Embryonic facial prominence (tissue), 1 donor: ENCODE data around the gene TECPR1.
"Not testable (repeated sequence)": the region's sequence is repeated elsewhere in the genome, so short reads cannot be mapped to it uniquely, and the experiment has no call there.

Experiments
- DNase-seq: peaks from one replicate; pipeline ENCODE4 v3.0.0-alpha.2; 2016; ENCODE audit errors: extremely low spot score

Gene TECPR1

GRCh38 chr7:98224701-98225181 lies 27.3 kb downstream of the TECPR1 start:
- no peak for DNase-seq

GRCh38 chr7:98223898-98224700 lies 27.9 kb downstream of the TECPR1 start:
- no peak for DNase-seq

GRCh38 chr7:98223351-98223897 lies 28.6 kb downstream of the TECPR1 start:
- DNase-seq: no peak

- DNase-seq: no peak
Measured at GRCh38 chr7:98222533-98223195, 29.4 kb downstream of the TECPR1 start.

- no peak for DNase-seq
Measured at GRCh38 chr7:98221611-98222532, 30.2 kb downstream of the TECPR1 start.

- not testable (repeated sequence) for DNase-seq
Measured at GRCh38 chr7:98219382-98219781, 32.6 kb downstream of the TECPR1 start.

- DNase-seq: no peak
Measured at GRCh38 chr7:98217623-98218582, 34.1 kb downstream of the TECPR1 start.

GRCh38 chr7:98216941-98217622 lies 35.0 kb downstream of the TECPR1 start:
- DNase-seq: no peak

GRCh38 chr7:98215561-98216495 lies 36.2 kb downstream of the TECPR1 start:
- DNase-seq: no peak

GRCh38 chr7:98214811-98215321 lies 37.2 kb downstream of the TECPR1 start:
- no peak for DNase-seq

- no peak for DNase-seq
Measured at GRCh38 chr7:98213888-98214810, 37.9 kb downstream of the TECPR1 start.

- DNase-seq: no peak
Measured at GRCh38 chr7:98213296-98213887, 38.6 kb downstream of the TECPR1 start.

GRCh38 chr7:98212532-98213041 lies 39.4 kb downstream of the TECPR1 start:
- no peak for DNase-seq

- DNase-seq: no peak
Measured at GRCh38 chr7:98211676-98212531, 40.1 kb downstream of the TECPR1 start.

GRCh38 chr7:98211221-98211675 lies 40.8 kb downstream of the TECPR1 start, which contains the start of gene BHLHA15:
BHLHA15 (plus strand) TSS chr7:98211439; CDS start chr7:98212310, 871 bp downstream.
- DNase-seq: no peak
